VCaP (cell line): Measurements from ENCODE around the gene AQP6.
"Not testable (repeated sequence)": the region's sequence is repeated elsewhere in the genome, so short reads cannot be mapped to it uniquely, and the experiment has no call there.

Source experiments
- H3K27ac ChIP-seq: fragments of 450-650 bp; 2 replicates; pipeline ENCODE4 v1.5.1; 2017
- CTCF ChIP-seq: fragments of 450-650 bp; conservative IDR thresholded peaks from 2 replicates; pipeline ENCODE4 v1.5.1; 2017; ENCODE audit warnings: mild to moderate bottlenecking, moderate library complexity

AQP6 gene

GRCh38 chr12:49984476-49985359, 12.0 kb downstream of the AQP6 start:
- TF ChIP-seq CTCF = no peak
- H3K27ac ChIP-seq = no peak overlapping the region

GRCh38 chr12:49985981-49986380, 13.2 kb downstream of the AQP6 start:
- no peak overlapping the region for H3K27ac ChIP-seq
- no peak for TF ChIP-seq CTCF

- H3K27ac ChIP-seq = not testable (repeated sequence)
Measured at GRCh38 chr12:49986476-49986875, 13.7 kb downstream of the AQP6 start.

- no peak for TF ChIP-seq CTCF
- H3K27ac ChIP-seq = no peak overlapping the region
Measured at GRCh38 chr12:49987625-49988303, 15.0 kb downstream of the AQP6 start.

GRCh38 chr12:49989400-49989799, 16.7 kb downstream of the AQP6 start:
- not testable (repeated sequence) for H3K27ac ChIP-seq

GRCh38 chr12:49990273-49990672, 17.5 kb downstream of the AQP6 start:
- H3K27ac ChIP-seq = no peak overlapping the region
- no peak for TF ChIP-seq CTCF

- no peak for TF ChIP-seq CTCF
- H3K27ac ChIP-seq = no peak overlapping the region
Measured at GRCh38 chr12:49998453-49998852, 25.7 kb downstream of the AQP6 start.

GRCh38 chr12:50003595-50003994, 30.8 kb downstream of the AQP6 start:
- no peak for TF ChIP-seq CTCF

More at GRCh38 chr12:50003595-50003994, 30.8 kb downstream of the AQP6 start:
- H3K27ac ChIP-seq = no peak overlapping the region
